PC-3 (cell line): ENCODE data around the gene DENND2A. TPM values are rescaled to one million over a fixed set of nuclear protein-coding genes. Genes with fewer than 3 reads are reported as not detected.
A peak's percentile ranks its signal among the peaks of the same experiment; 100 is the strongest.

ENCODE experiments used
- ATAC-seq: fragments of 200-7000 bp; cut with Tn5 transposase; 2 replicates; pipeline ENCODE4 v1.9.1; 2020; ENCODE audit warnings: mild to moderate bottlenecking, moderate library complexity
- BruUV-seq: library from RNA; stranded (reverse); fragments of 400-500 nt; replicated peaks from 2 replicates; lab custom pipeline; 2021; lab: Mats Ljungman, UMichigan
- CTCF ChIA-PET: fragments of 300-600 bp; sonication (Branson Sonifier 250); formaldehyde crosslinking; loops from one replicate; lab custom pipeline; 2022; ENCODE audit warnings: antibody characterized with exemption; lab: Charles Lee
- POLR2A ChIA-PET: fragments of 300-600 bp; sonication (Branson Sonifier 250); formaldehyde crosslinking; loops from one replicate; lab custom pipeline; 2022; ENCODE audit warnings: antibody characterized with exemption; ENCODE audit not compliant: unreplicated experiment; lab: Charles Lee
- DNase-seq: peaks from one replicate; pipeline ENCODE4 v3.0.0-alpha.2; 2015
- H2AFZ ChIP-seq: fragments of 300-600 bp; sonication (generic); 2 replicates; pipeline ENCODE4 v1.6.0; 2016; ENCODE audit warnings: antibody characterized with exemption, low read length
- H3F3A ChIP-seq: fragments of 300-600 bp; sonication (generic); one replicate; pipeline ENCODE4 v1.6.0; 2017; ENCODE audit warnings: antibody characterized with exemption, low read length, control low read depth, mild to moderate bottlenecking; ENCODE audit not compliant: unreplicated experiment
- H3K27ac ChIP-seq: fragments of 300-600 bp; sonication (generic); 2 replicates; pipeline ENCODE4 v1.5.1; 2016; ENCODE audit warnings: mild to moderate bottlenecking, low read length
- H3K27me3 ChIP-seq: fragments of 300-600 bp; sonication (generic); 2 replicates; pipeline ENCODE4 v1.6.1; 2016; ENCODE audit warnings: low read length, mixed read lengths
- H3K36me3 ChIP-seq: fragments of 300-600 bp; sonication (generic); 2 replicates; pipeline ENCODE4 v1.6.1; 2016; ENCODE audit warnings: low read depth, mixed run types, low read length, mixed read lengths
- H3K4me1 ChIP-seq: fragments of 300-600 bp; sonication (generic); 2 replicates; pipeline ENCODE4 v1.5.1; 2016; ENCODE audit warnings: low read length; ENCODE audit not compliant: insufficient read depth
- H3K4me2 ChIP-seq: fragments of 300-600 bp; sonication (generic); 2 replicates; pipeline ENCODE4 v1.6.0; 2016; ENCODE audit warnings: low read length
- H3K4me3 ChIP-seq: fragments of 300-600 bp; sonication (generic); 2 replicates; pipeline ENCODE4 v1.5.1; 2016; ENCODE audit warnings: mild to moderate bottlenecking, low read length, mixed read lengths
- H3K79me2 ChIP-seq: fragments of 300-600 bp; sonication (generic); 2 replicates; pipeline ENCODE4 v1.6.1; 2017; ENCODE audit warnings: low read length, mixed read lengths
- H3K9ac ChIP-seq: fragments of 300-600 bp; sonication (generic); 2 replicates; pipeline ENCODE4 v1.6.0; 2016; ENCODE audit warnings: mild to moderate bottlenecking, low read length
- H3K9me2 ChIP-seq: fragments of 300-600 bp; sonication (generic); replicated peaks from 2 replicates; pipeline ENCODE4 v1.6.1; 2016; ENCODE audit warnings: mixed run types, low read length, mixed read lengths
- H3K9me3 ChIP-seq: fragments of 300-600 bp; sonication (generic); 2 replicates; pipeline ENCODE4 v1.6.1; 2016; ENCODE audit warnings: low read length, mixed read lengths
- H4K20me1 ChIP-seq: fragments of 300-600 bp; sonication (generic); 2 replicates; pipeline ENCODE4 v1.6.1; 2016; ENCODE audit warnings: low read length, mixed read lengths
- CTCF ChIP-seq: fragments of 300-600 bp; sonication (generic); conservative IDR thresholded peaks from 2 replicates; pipeline ENCODE4 v1.5.1; 2017; ENCODE audit warnings: antibody characterized with exemption, low read depth, mild to moderate bottlenecking, low read length
- EZH2 ChIP-seq: fragments of 300-600 bp; sonication (generic); IDR thresholded peaks from one replicate; pipeline ENCODE4 v1.6.1; 2017; ENCODE audit warnings: antibody characterized with exemption, mild to moderate bottlenecking, low read length; ENCODE audit not compliant: unreplicated experiment
- EZH2phosphoT487 ChIP-seq: fragments of 300-600 bp; sonication (generic); IDR thresholded peaks from 2 replicates; pipeline ENCODE4 v1.6.1; 2018; ENCODE audit warnings: mild to moderate bottlenecking, antibody characterized with exemption, low read length, borderline replicate concordance
- intact Hi-C: fragments of 100-400 bp; cut with micrococcal nuclease; formaldehyde crosslinking; loops from 2 replicates; pipeline ENCODE4 v1.9.0; 2023
- total RNA-seq: library from RNA; depleted of rRNA; stranded (reverse); fragments of >200 nt; gene quantifications from 2 replicates; pipeline ENCODE4 v1.2.3, GENCODE V29; 2014

The DENND2A gene
- total RNA-seq, 1 experiment from 2014 or later = 8.9 TPM

- H3K9me2 ChIP-seq = no peaks in the 10 kb centered on the region
- H3K27me3 ChIP-seq = no peaks in the 10 kb centered on the region
- ChIA-PET CTCF (no interaction called here), POLR2A (interaction anchor here (0.5 kb wide), 1 partner anchor 100 kb away, joined by 4 read pairs; the partner anchor contains the start of gene DENND2A)
- no peaks in the 10 kb centered on the region for H3K36me3 ChIP-seq
- peak; percentile 2; the same call in 1 of the 2 replicates for ATAC-seq
- peak overlapping the region; percentile 96 for H3K27ac ChIP-seq
- intact Hi-C loops = no loop called here
- no peaks in the 10 kb centered on the region for H3K79me2 ChIP-seq
- TF ChIP-seq EZH2 = no peak
- TF ChIP-seq CTCF = no peak
- no peak for TF ChIP-seq EZH2phosphoT487
- H4K20me1 ChIP-seq = no peaks in the 10 kb centered on the region
- no TSS peak for BruUV-seq
- H3K9me3 ChIP-seq = no peaks in the 10 kb centered on the region
- H2AFZ ChIP-seq = no peak overlapping the region
- peaks cover 23% of the 10 kb centered on the region for H3K4me1 ChIP-seq
- no peak for DNase-seq
- H3K4me3 ChIP-seq = peak overlapping the region; percentile 64; the same call in 1 of the 2 replicates
- H3F3A ChIP-seq = no peaks in the 10 kb centered on the region
- H3K4me2 ChIP-seq = peak overlapping the region; percentile 92
- peak overlapping the region; percentile 75 for H3K9ac ChIP-seq
Measured at GRCh38 chr7:140541176-140541512, 99.5 kb downstream of the DENND2A start.

GRCh38 chr7:140540136-140540777, 100.4 kb downstream of the DENND2A start:
- H3K4me1 ChIP-seq = peaks cover 23% of the 10 kb centered on the region
- H3K9me2 ChIP-seq = no peaks in the 10 kb centered on the region
- no peaks in the 10 kb centered on the region for H3K9me3 ChIP-seq
- ChIA-PET CTCF (no interaction called here), POLR2A (no interaction called here)
- no peak overlapping the region for H2AFZ ChIP-seq
- no peak for TF ChIP-seq EZH2phosphoT487
- TF ChIP-seq EZH2 = no peak
- no peak for TF ChIP-seq CTCF
- no peaks in the 10 kb centered on the region for H3K36me3 ChIP-seq
- no peak overlapping the region for H3K27ac ChIP-seq
- no peak overlapping the region for H3K4me2 ChIP-seq
- H3F3A ChIP-seq = no peaks in the 10 kb centered on the region
- H3K4me3 ChIP-seq = no peak overlapping the region
- intact Hi-C loops = no loop called here
- no peaks in the 10 kb centered on the region for H3K27me3 ChIP-seq
- DNase-seq = no peak
- no peaks in the 10 kb centered on the region for H4K20me1 ChIP-seq
- H3K79me2 ChIP-seq = no peaks in the 10 kb centered on the region
- H3K9ac ChIP-seq = no peak overlapping the region
- no TSS peak for BruUV-seq
- no peak for ATAC-seq

GRCh38 chr7:140539461-140539860, 101.2 kb downstream of the DENND2A start:
- peaks cover 23% of the 10 kb centered on the region for H3K4me1 ChIP-seq
- no peaks in the 10 kb centered on the region for H3K27me3 ChIP-seq
- H3K36me3 ChIP-seq = no peaks in the 10 kb centered on the region
- DNase-seq (no peak), ATAC-seq (no peak)
- no peak overlapping the region for H3K4me3 ChIP-seq
- no peak overlapping the region for H3K4me2 ChIP-seq
- no peaks in the 10 kb centered on the region for H3K9me3 ChIP-seq
- H3K9ac ChIP-seq = no peak overlapping the region
- no peak overlapping the region for H3K27ac ChIP-seq
- H4K20me1 ChIP-seq = no peaks in the 10 kb centered on the region
- no peak for TF ChIP-seq CTCF
- no peak for TF ChIP-seq EZH2phosphoT487
- TF ChIP-seq EZH2 = no peak
- H3F3A ChIP-seq = no peaks in the 10 kb centered on the region
- H3K9me2 ChIP-seq = no peaks in the 10 kb centered on the region
- H3K79me2 ChIP-seq = no peaks in the 10 kb centered on the region
- no TSS peak for BruUV-seq
- ChIA-PET POLR2A (no interaction called here), CTCF (no interaction called here)
- H2AFZ ChIP-seq = no peak overlapping the region
- intact Hi-C loops = no loop called here
